Measurements from ENCODE around the gene CALML5.

Gene CALML5

DNA sequence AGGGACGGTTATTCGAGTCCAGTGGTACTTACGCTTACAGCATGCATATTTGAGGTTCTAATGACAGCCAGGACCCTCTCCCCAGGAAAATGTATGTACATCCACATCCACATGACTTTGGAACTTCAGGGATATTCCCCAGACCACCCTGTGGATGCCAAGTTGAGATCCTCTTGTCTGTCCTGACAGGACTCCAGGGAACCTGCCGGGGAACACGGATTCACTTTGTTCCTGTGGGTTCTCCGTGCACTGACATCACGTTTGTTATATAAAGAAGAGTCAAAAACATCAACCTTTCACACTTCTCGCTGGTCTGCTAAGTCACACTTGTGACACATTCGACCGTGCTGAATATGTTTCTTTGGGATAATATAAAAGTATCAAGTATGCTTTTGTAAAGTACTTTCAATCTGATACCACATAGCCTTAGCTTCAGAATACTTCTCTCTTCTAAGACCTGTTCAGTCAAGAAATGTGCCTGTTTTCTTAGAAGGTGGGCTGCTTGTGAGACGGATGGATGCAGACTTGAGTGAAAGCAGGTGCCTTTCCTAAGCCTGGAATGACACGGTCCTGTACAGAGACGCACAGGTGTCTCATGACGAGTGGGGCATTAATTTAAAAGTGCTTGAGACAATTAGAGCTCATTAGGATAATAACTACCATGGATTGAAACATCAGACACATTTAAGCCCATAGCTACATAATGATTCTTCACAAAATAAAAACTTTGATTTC lies 38.7 kb downstream of the CALML5 start:
- no peak for DNase-seq

- no peak for DNase-seq
These were observed 40.2 kb downstream of the CALML5 start for GRCh38 chr10:5458949-5459747.

- no peak for DNase-seq
These were observed 40.9 kb downstream of the CALML5 start for GRCh38 chr10:5458425-5458824.

- DNase-seq: no peak
These were observed 41.6 kb downstream of the CALML5 start for GRCh38 chr10:5457741-5458140.

GRCh38 chr10:5456563-5456962 lies 42.8 kb downstream of the CALML5 start:
- DNase-seq: no peak

- no peak for DNase-seq
These were observed 45.5 kb downstream of the CALML5 start for GRCh38 chr10:5453749-5454489.

- no peak for DNase-seq
These were observed 48.6 kb downstream of the CALML5 start for GRCh38 chr10:5450605-5451384.

GRCh38 chr10:5449823-5450222 lies 49.5 kb downstream of the CALML5 start:
- DNase-seq: peak in 1 of 2 donors; percentile 15

- DNase-seq: no peak
These were observed 50.1 kb downstream of the CALML5 start for GRCh38 chr10:5449227-5449626.
